ENCODE measurements around the gene IPCEF1. TPM values are rescaled to one million over a fixed set of nuclear protein-coding genes. Genes with fewer than 3 reads are reported as not detected.

The IPCEF1 gene
- total and polyA plus RNA-seq, 2 experiments from 2014 or later = 0.80 TPM; not detected in 1

GRCh38 chr6:154318721-154319120 is 37.9 kb downstream of the IPCEF1 start:
- Histone ChIP-seq H3K9me3 (ENCODE audit: low read depth) (no peaks in the 10 kb centered on the region), H3K36me3 (replicated peaks; ENCODE audit: insufficient read depth, low read depth) (no peaks in the 10 kb centered on the region), H3K27ac (peak overlapping the region; percentile 51), H3K27me3 (no peaks in the 10 kb centered on the region), H2AFZ (no peak overlapping the region), H3K4me1 (ENCODE audit: insufficient read depth) (peaks cover 8% of the 10 kb centered on the region), H3K4me3 (no peak overlapping the region), H3K79me2 (no peaks in the 10 kb centered on the region), H3K4me2 (peak overlapping the region; percentile 56), H4K20me1 (ENCODE audit: insufficient read depth, poor library complexity, severe bottlenecking) (no peaks in the 10 kb centered on the region), H3K9me2 (replicated peaks; ENCODE audit: insufficient read depth) (no peaks in the 10 kb centered on the region)
- 51% methylated on average over 1 of the region's 1 CpG for WGBS (ENCODE audit: low lambda C conversion rate, missing lambda C conversion rate)
- TF ChIP-seq EZH2 (IDR thresholded peaks at IDR 0.05; ENCODE audit: borderline replicate concordance) (no peak), EZH2phosphoT487 (IDR thresholded peaks at IDR 0.05; ENCODE audit: low read depth, severe bottlenecking, unreplicated experiment) (no peak), CTCF (IDR thresholded peaks at IDR 0.05; ENCODE audit: poor library complexity) (no peak)
- DNase-seq (ENCODE audit: low spot score) = no peak

GRCh38 chr6:154316131-154316530 is 40.5 kb downstream of the IPCEF1 start:
- H3K9me2 ChIP-seq (replicated peaks; ENCODE audit: insufficient read depth) = no peaks in the 10 kb centered on the region
- TF ChIP-seq CTCF (IDR thresholded peaks at IDR 0.05; ENCODE audit: poor library complexity) (no peak), EZH2phosphoT487 (IDR thresholded peaks at IDR 0.05; ENCODE audit: low read depth, severe bottlenecking, unreplicated experiment) (no peak), EZH2 (IDR thresholded peaks at IDR 0.05; ENCODE audit: borderline replicate concordance) (no peak)
- H3K4me1 ChIP-seq (ENCODE audit: insufficient read depth) = peaks cover 8% of the 10 kb centered on the region
- no peak overlapping the region for H2AFZ ChIP-seq
- H3K27ac ChIP-seq = no peak overlapping the region
- H3K79me2 ChIP-seq = no peaks in the 10 kb centered on the region
- H3K27me3 ChIP-seq = no peaks in the 10 kb centered on the region
- H4K20me1 ChIP-seq (ENCODE audit: insufficient read depth, poor library complexity, severe bottlenecking) = no peaks in the 10 kb centered on the region
- 92% methylated on average over 1 of the region's 1 CpG for WGBS (ENCODE audit: low lambda C conversion rate, missing lambda C conversion rate)
- H3K4me2 ChIP-seq = no peak overlapping the region
- DNase-seq (ENCODE audit: low spot score) = no peak
- no peaks in the 10 kb centered on the region for H3K9me3 ChIP-seq (ENCODE audit: low read depth)
- H3K4me3 ChIP-seq = no peak overlapping the region
- H3K36me3 ChIP-seq (replicated peaks; ENCODE audit: insufficient read depth, low read depth) = no peaks in the 10 kb centered on the region

DNA sequence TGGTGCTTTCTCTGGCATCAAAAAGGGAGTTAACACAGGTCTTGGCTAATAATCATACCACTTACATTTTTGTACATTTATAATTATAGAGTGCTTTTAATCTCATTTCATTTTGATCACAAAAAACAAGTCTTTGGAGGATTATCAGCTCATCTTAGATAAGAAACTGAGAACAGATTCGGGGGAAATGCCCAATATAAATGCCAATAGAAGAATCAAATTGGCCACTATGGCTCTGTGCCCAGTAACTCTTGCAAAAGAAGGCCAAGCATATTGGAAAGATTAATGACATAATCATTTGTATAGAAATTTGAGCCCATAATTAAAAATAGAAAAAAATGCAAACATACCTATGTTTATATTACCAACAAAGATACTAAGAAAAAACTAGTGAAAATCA is 42.5 kb downstream of the IPCEF1 start:
- 50% methylated on average over 1 of the region's 1 CpG for WGBS (ENCODE audit: low lambda C conversion rate, missing lambda C conversion rate)
- no peaks in the 10 kb centered on the region for H3K36me3 ChIP-seq (replicated peaks; ENCODE audit: insufficient read depth, low read depth)

More for the DNA sequence above, 42.5 kb downstream of the IPCEF1 start:
- no peaks in the 10 kb centered on the region for H3K27me3 ChIP-seq
- no peaks in the 10 kb centered on the region for H3K9me3 ChIP-seq (ENCODE audit: low read depth)
- H3K4me2 ChIP-seq = no peak overlapping the region
- no peaks in the 10 kb centered on the region for H3K4me1 ChIP-seq (ENCODE audit: insufficient read depth)
- no peak overlapping the region for H2AFZ ChIP-seq
- no peaks in the 10 kb centered on the region for H4K20me1 ChIP-seq (ENCODE audit: insufficient read depth, poor library complexity, severe bottlenecking)
- H3K9me2 ChIP-seq (replicated peaks; ENCODE audit: insufficient read depth) = no peaks in the 10 kb centered on the region
- no peak for DNase-seq (ENCODE audit: low spot score)
- no peak overlapping the region for H3K4me3 ChIP-seq
- TF ChIP-seq EZH2 (IDR thresholded peaks at IDR 0.05; ENCODE audit: borderline replicate concordance) (no peak), EZH2phosphoT487 (IDR thresholded peaks at IDR 0.05; ENCODE audit: low read depth, severe bottlenecking, unreplicated experiment) (no peak), CTCF (IDR thresholded peaks at IDR 0.05; ENCODE audit: poor library complexity) (no peak)
- H3K79me2 ChIP-seq = no peaks in the 10 kb centered on the region
- no peak overlapping the region for H3K27ac ChIP-seq
